H1 (cell line): ENCODE results near the gene AGAP3. TPM values are rescaled to one million over a fixed set of nuclear protein-coding genes. Genes with fewer than 3 reads are reported as not detected.

ENCODE experiments used
- CTCF ChIA-PET: fragments of 300-600 bp; sonication (Branson Sonifier 250); formaldehyde crosslinking; loops from one replicate; lab custom pipeline; 2021; ENCODE audit not compliant: partially characterized antibody; lab: Charles Lee
- POLR2A ChIA-PET: fragments of 300-600 bp; sonication (Branson Sonifier 250); formaldehyde crosslinking; loops from one replicate; lab custom pipeline; 2021; ENCODE audit warnings: inconsistent platforms; ENCODE audit not compliant: partially characterized antibody; lab: Charles Lee
- DNase-seq, 2 experiments: peaks; one replicate each; pipeline versions ENCODE4 v3.0.0 to v3.0.0-alpha.2; 2010 to 2022; ENCODE audit warnings: low spot score in 2 of 2, low read depth in 1 of 2, mixed read lengths in 1 of 2
- FAIRE-seq: peaks from 2 replicates; lab custom pipeline; 2011; peaks lifted over from hg19 to GRCh38; lab: Jason Lieb, UNC
- H2AFZ ChIP-seq: 2 replicates; pipeline ENCODE4 v1.8.1; 2012; ENCODE audit warnings: low read length, inconsistent platforms
- H2AK5ac ChIP-seq: 2 replicates; pipeline ENCODE4 v1.6.1; 2013; ENCODE audit warnings: low read depth, low read length
- H2BK120ac ChIP-seq: replicated peaks from 2 replicates; pipeline ENCODE3; 2013; ENCODE audit warnings: low read depth, low read length, inconsistent platforms
- H2BK12ac ChIP-seq: 2 replicates; pipeline ENCODE4 v1.6.1; 2013; ENCODE audit warnings: low read depth, low read length
- H2BK15ac ChIP-seq: 2 replicates; pipeline ENCODE4 v1.6.1; 2013; ENCODE audit warnings: low read length
- H2BK20ac ChIP-seq: 2 replicates; pipeline ENCODE4 v1.6.1; 2013; ENCODE audit warnings: low read length
- H2BK5ac ChIP-seq: 2 replicates; pipeline ENCODE4 v1.6.1; 2013; ENCODE audit warnings: low read depth, low read length
- H3K14ac ChIP-seq: 2 replicates; pipeline ENCODE4 v1.6.1; 2013; ENCODE audit warnings: inconsistent platforms; ENCODE audit not compliant: insufficient read length
- H3K18ac ChIP-seq: 2 replicates; pipeline ENCODE4 v1.6.1; 2013; ENCODE audit warnings: low read length; ENCODE audit errors: extremely low read depth
- H3K23ac ChIP-seq: 2 replicates; pipeline ENCODE4 v1.6.1; 2013; ENCODE audit warnings: inconsistent platforms; ENCODE audit not compliant: insufficient read length
- H3K23me2 ChIP-seq: 2 replicates; pipeline ENCODE4 v1.6.1; 2013; ENCODE audit warnings: low read depth, low read length
- H3K27ac ChIP-seq: 2 replicates; pipeline ENCODE4 v1.6.1; 2011; ENCODE audit warnings: low read depth, low read length, inconsistent platforms
- H3K27me3 ChIP-seq, 4 experiments: replicated peaks in 1 of 4; 1 replicate in 1 of 4; 2 replicates in 3 of 4; pipeline versions ENCODE4 v1.6.1 to v1.8.1; 2011 to 2013; ENCODE audit warnings: low read length in 3 of 4, mild to moderate bottlenecking in 3 of 4, inconsistent platforms in 2 of 4, mixed read lengths in 2 of 4, moderate library complexity in 1 of 4; ENCODE audit not compliant: control insufficient read depth in 3 of 4, insufficient read depth in 3 of 4; ENCODE audit errors: extremely low read depth in 1 of 4
- H3K36me3 ChIP-seq, 4 experiments: 2 replicates each; pipeline versions ENCODE4 v1.6.1 to v1.8.1; 2011 to 2013; ENCODE audit warnings: mild to moderate bottlenecking in 4 of 4, low read length in 3 of 4, moderate library complexity in 2 of 4, control low read depth in 1 of 4, inconsistent platforms in 1 of 4; ENCODE audit not compliant: insufficient read depth in 4 of 4, control insufficient read depth in 2 of 4
- H3K4ac ChIP-seq: replicated peaks from 2 replicates; pipeline ENCODE3; 2013; ENCODE audit warnings: low read length, low read depth, mixed read lengths, inconsistent platforms; ENCODE audit not compliant: insufficient read length
- H3K4me1 ChIP-seq, 4 experiments: replicated peaks in 1 of 4; 1 replicate in 1 of 4; 2 replicates in 3 of 4; pipeline versions ENCODE4 v1.6.1 to v1.8.1; 2011 to 2013; ENCODE audit warnings: low read length in 3 of 4, inconsistent platforms in 2 of 4, mixed read lengths in 1 of 4; ENCODE audit not compliant: insufficient read depth in 4 of 4, control insufficient read depth in 3 of 4
- H3K4me2 ChIP-seq, 2 experiments: 2 replicates each; pipeline versions ENCODE4 v1.6.1 to v1.8.1; 2011 to 2013; ENCODE audit warnings: low read depth in 2 of 2, low read length in 2 of 2, control low read depth in 1 of 2, inconsistent platforms in 1 of 2, mild to moderate bottlenecking in 1 of 2; ENCODE audit not compliant: insufficient read depth in 1 of 2
- H3K4me3 ChIP-seq, 4 experiments: fragments of 200-600, 300-600 bp in 1 of 4; sonication (generic), shearing (Covaris generic), sonication (Bioruptor Twin) in 1 of 4; 2 replicates each; pipeline versions ENCODE4 v1.5.1 to v1.8.1; 2011 to 2016; ENCODE audit warnings: low read length in 4 of 4, low read depth in 3 of 4, control low read depth in 2 of 4, inconsistent platforms in 2 of 4, mild to moderate bottlenecking in 2 of 4, mixed read lengths in 1 of 4, moderate library complexity in 1 of 4; ENCODE audit not compliant: insufficient read depth in 2 of 4; ENCODE audit errors: extremely low read depth in 1 of 4
- H3K56ac ChIP-seq: replicated peaks from 2 replicates; pipeline ENCODE3; 2013; ENCODE audit warnings: low read depth, mild to moderate bottlenecking, mixed read lengths, low read length, inconsistent platforms; ENCODE audit not compliant: insufficient read length
- H3K79me1 ChIP-seq: 2 replicates; pipeline ENCODE4 v1.6.1; 2013; ENCODE audit warnings: low read depth, low read length, control low read depth
- H3K79me2 ChIP-seq, 2 experiments: 2 replicates each; pipeline versions ENCODE4 v1.6.1 to v1.8.1; 2012 to 2013; ENCODE audit warnings: low read length in 2 of 2, mild to moderate bottlenecking in 2 of 2, inconsistent platforms in 1 of 2; ENCODE audit not compliant: insufficient read depth in 2 of 2, control insufficient read depth in 1 of 2
- H3K9ac ChIP-seq, 4 experiments: replicated peaks in 1 of 4; 1 replicate in 1 of 4; 2 replicates in 3 of 4; pipeline versions ENCODE4 v1.6.1 to v1.8.1; 2011 to 2013; ENCODE audit warnings: low read depth in 3 of 4, low read length in 3 of 4, control low read depth in 2 of 4, mild to moderate bottlenecking in 2 of 4, moderate library complexity in 2 of 4, inconsistent platforms in 1 of 4; ENCODE audit errors: extremely low read depth in 1 of 4
- H3K9me3 ChIP-seq, 2 experiments: 2 replicates each; pipeline versions ENCODE4 v1.6.1 to v1.8.1; 2012 to 2013; ENCODE audit warnings: mild to moderate bottlenecking in 2 of 2, moderate library complexity in 2 of 2, control low read depth in 1 of 2, inconsistent platforms in 1 of 2, low read depth in 1 of 2, low read length in 1 of 2, mixed read lengths in 1 of 2; ENCODE audit not compliant: insufficient read depth in 2 of 2
- H4K20me1 ChIP-seq, 2 experiments: replicated peaks in 1 of 2; 2 replicates each; pipeline versions ENCODE3 to v1.8.1; 2011 to 2013; ENCODE audit warnings: inconsistent platforms in 2 of 2, low read length in 2 of 2, mild to moderate bottlenecking in 1 of 2; ENCODE audit not compliant: insufficient read depth in 2 of 2, control insufficient read depth in 1 of 2
- H4K5ac ChIP-seq: 2 replicates; pipeline ENCODE4 v1.6.1; 2013; ENCODE audit warnings: low read length, low read depth, mixed read lengths, inconsistent platforms; ENCODE audit not compliant: insufficient read length
- H4K8ac ChIP-seq: 2 replicates; pipeline ENCODE4 v1.8.0; 2013; ENCODE audit warnings: mild to moderate bottlenecking, moderate library complexity, low read length, inconsistent platforms; ENCODE audit not compliant: insufficient read depth; ENCODE audit errors: extremely low read depth
- H4K91ac ChIP-seq: replicated peaks from 2 replicates; pipeline ENCODE3; 2013; ENCODE audit warnings: low read length, mixed read lengths, inconsistent platforms; ENCODE audit not compliant: insufficient read length
- ASH2L ChIP-seq: fragments of 200-600, 300-600 bp; sonication (generic); IDR thresholded peaks from one replicate; pipeline ENCODE4 v1.7.1; 2017; ENCODE audit warnings: low read length
- EGR1 ChIP-seq: IDR thresholded peaks from 2 replicates; pipeline ENCODE4 v1.6.1; 2011; ENCODE audit warnings: low read depth, low read length, borderline replicate concordance
- FOSL1 ChIP-seq: IDR thresholded peaks from 2 replicates; pipeline ENCODE4 v1.6.1; 2011; ENCODE audit warnings: mild to moderate bottlenecking, low read depth, low read length, moderate library complexity; ENCODE audit not compliant: insufficient read depth
- HDAC2 ChIP-seq, 2 experiments: fragments of 300-600 bp in 1 of 2; sonication (generic) in 1 of 2; IDR thresholded peaks; 2 replicates each; pipeline ENCODE4 v1.6.1; 2011 to 2012; ENCODE audit warnings: low read depth in 2 of 2, low read length in 2 of 2, mild to moderate bottlenecking in 2 of 2, moderate library complexity in 2 of 2, borderline replicate concordance in 1 of 2, inconsistent platforms in 1 of 2
- HDAC6 ChIP-seq: IDR thresholded peaks from one replicate; pipeline ENCODE4 v1.7.1; 2012; ENCODE audit warnings: low read depth, mild to moderate bottlenecking, inconsistent platforms, low read length, moderate library complexity
- NRF1 ChIP-seq: IDR thresholded peaks from 2 replicates; pipeline ENCODE4 v1.6.1; 2011; ENCODE audit warnings: mild to moderate bottlenecking, low read depth, low read length, improper control_type of control experiment
- POLR2AphosphoS5 ChIP-seq: IDR thresholded peaks from 2 replicates; pipeline ENCODE4 v1.6.1; 2011; ENCODE audit warnings: low read depth, low read length
- RFX5 ChIP-seq: IDR thresholded peaks from 2 replicates; pipeline ENCODE4 v1.6.1; 2011; ENCODE audit warnings: low read depth, low read length, improper control_type of control experiment, borderline replicate concordance
- SIX5 ChIP-seq: IDR thresholded peaks from 2 replicates; pipeline ENCODE4 v1.6.1; 2011; ENCODE audit warnings: mild to moderate bottlenecking, low read depth, low read length
- SP1 ChIP-seq: IDR thresholded peaks from 2 replicates; pipeline ENCODE4 v1.6.1; 2011; ENCODE audit warnings: low read depth, low read length
- SP2 ChIP-seq: IDR thresholded peaks from 2 replicates; pipeline ENCODE4 v1.6.1; 2012; ENCODE audit warnings: mild to moderate bottlenecking, low read length, inconsistent platforms
- TAF7 ChIP-seq: optimal IDR thresholded peaks from 2 replicates; pipeline ENCODE3; 2011; ENCODE audit warnings: low read depth, mild to moderate bottlenecking, inconsistent platforms, low read length, moderate library complexity, borderline replicate concordance
- TEAD4 ChIP-seq: IDR thresholded peaks from 2 replicates; pipeline ENCODE4 v1.6.1; 2012; ENCODE audit warnings: low read depth, low read length, inconsistent platforms, mixed read lengths
- WGBS, 2 experiments: shearing (Covaris generic) in 1 of 2; methylation state at CpG; one replicate each; pipeline versions ENCODE4 v1.1.6 to v1.1.7; 2013 to 2015; ENCODE audit warnings: low lambda C conversion rate in 2 of 2, mixed read lengths in 2 of 2, inconsistent platforms in 1 of 2, low coverage in 1 of 2, missing lambda C conversion rate in 1 of 2; ENCODE audit not compliant: insufficient replicate concordance in 2 of 2, insufficient coverage in 1 of 2, insufficient read length in 1 of 2; ENCODE audit errors: extremely low coverage in 1 of 2, missing lambda C conversion rate in 1 of 2; 5-methylcytosine and 5-hydroxymethylcytosine counted together
- polyA plus RNA-seq, 7 experiments: library from polyadenylated mRNA; depleted of rRNA in 3 of 7; stranded (reverse) in 5 of 7; unstranded in 2 of 7; fragments of >200 nt in 5 of 7; fragments of 200-250 nt in 2 of 7; gene quantifications; 1 replicate in 5 of 7; 2 replicates in 1 of 7; 4 replicates in 1 of 7; pipeline versions ENCODE4 v1.2.1 to v1.2.3, GENCODE V29; 2011 to 2013; ENCODE audit warnings: missing spikeins in 2 of 7, mixed read lengths in 2 of 7
- total RNA-seq: library from RNA; stranded (reverse); fragmentation: NEBNext Ultra II Directional; extraction: Animal tissue kit (Norgen Biotek cat#: 25700); gene quantifications from 2 replicates; pipeline ENCODE4 v1.2.1, GENCODE V29; 2021

The AGAP3 gene
- total and polyA plus RNA-seq, 2 of the 8 experiments (the other 6 are each of a cell fraction or from before 2014, with no cell fraction given), result 66.4 to 120 TPM

- ChIA-PET POLR2A (interaction anchor here (1.2 to 1.8 kb wide), 4 partner anchors 9 to 52 kb away, joined by 3 to 7 read pairs (median 4); no protein-coding TSS in a partner anchor), CTCF (interaction anchor here (0.9 to 6.5 kb wide), 6 partner anchors 9 to 108 kb away, joined by 3 to 36 read pairs (median 10); no protein-coding TSS in a partner anchor)
- Histone ChIP-seq H3K23ac (no peak overlapping the region), H3K9me3 (no peaks in the 10 kb centered on the region), H3K27me3 (no peaks in the 10 kb centered on the region), H3K56ac (no peak overlapping the region), H2BK20ac (no peak overlapping the region), H3K4me2 (no peak overlapping the region), H3K9ac (no peak overlapping the region), H3K4me3 (no peak overlapping the region), H4K8ac (no peak overlapping the region; the same call in 1 of the 2 replicates), H2BK120ac (no peak overlapping the region), H3K18ac (no peak overlapping the region), H2BK15ac (no peak overlapping the region), H3K4me1 (peaks cover 3 to 12% (median 5%) of the 10 kb centered on the region in 4 experiments), H3K27ac (no peak overlapping the region), H4K5ac (no peak overlapping the region), H4K91ac (no peak overlapping the region), H3K14ac (no peak overlapping the region), H3K36me3 (peaks cover 28 to 75% (median 60%) of the 10 kb centered on the region in 4 experiments), H3K4ac (no peak overlapping the region), H2AK5ac (no peak overlapping the region), H3K23me2 (no peaks in the 10 kb centered on the region), H2BK12ac (no peak overlapping the region), H3K79me2 (no peaks in the 10 kb centered on the region), H4K20me1 (peaks cover 3 to 13% of the 10 kb centered on the region in 2 experiments), H2AFZ (no peak overlapping the region), H3K79me1 (no peaks in the 10 kb centered on the region), H2BK5ac (no peak overlapping the region)
- DNase-seq (no peak), FAIRE-seq (no peak)
- WGBS, 2 experiments, result 94% methylated on average over 34 of the region's 39 CpGs; no CpG with 5 or more reads in 1 of the 2 experiments
- TF ChIP-seq RFX5 (no peak), TAF7 (no peak), POLR2AphosphoS5 (no peak), ASH2L (no peak), FOSL1 (no peak), SP2 (no peak), SIX5 (no peak), NRF1 (no peak), SP1 (no peak), HDAC2 (IDR thresholded peaks at IDR 0.05; ENCODE audit: borderline replicate concordance in 1 of 2, low read depth in 2 of 2, low read length in 2 of 2) (no peak), TEAD4 (no peak), HDAC6 (no peak), EGR1 (no peak)
Observed at GRCh38 chr7:151071032-151071866, 15.0 kb upstream of the AGAP3 start.
